ENCODE data around the gene CNPY4. TPM values are rescaled to one million over a fixed set of nuclear protein-coding genes. Genes with fewer than 3 reads are reported as not detected.

CNPY4 gene
- total RNA-seq, 2 experiments from 2014 or later, result 20.9 to 26.7 TPM

DNA sequence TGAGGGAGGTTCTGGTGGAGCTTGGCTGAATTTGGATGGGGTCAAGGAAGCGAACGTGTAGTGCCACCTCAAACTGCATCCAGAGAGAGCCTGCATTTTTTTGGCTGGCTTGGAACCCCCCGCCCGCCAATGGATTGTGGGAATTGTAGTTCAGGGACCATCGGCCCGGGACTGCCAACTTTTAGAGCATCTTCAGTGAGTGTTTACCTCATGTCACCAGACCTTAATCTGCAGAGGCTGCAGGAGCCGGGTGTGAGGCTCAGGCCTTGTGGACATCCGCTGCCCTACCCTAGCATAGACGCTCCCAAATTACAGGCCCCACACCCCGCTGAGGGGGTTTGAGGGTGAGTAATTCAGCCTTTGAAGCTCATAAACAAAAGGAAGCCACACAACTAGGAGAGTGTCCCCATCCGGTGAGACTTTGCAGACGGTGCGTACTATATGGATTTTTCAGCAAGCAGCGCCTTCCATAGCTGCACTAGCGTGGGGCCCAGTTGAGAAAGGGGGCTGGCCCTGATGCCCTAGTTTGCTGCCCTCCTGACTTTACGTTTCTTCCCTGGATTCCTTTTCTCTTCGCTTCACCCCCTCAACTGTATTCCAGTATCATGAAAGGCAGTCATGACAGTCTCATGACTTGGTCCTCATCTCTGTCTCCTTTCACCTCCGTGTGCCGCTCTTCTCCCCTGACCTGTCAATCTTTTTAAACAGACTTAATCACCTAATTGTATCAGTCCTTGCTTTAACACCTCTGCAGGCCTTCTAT, 717 bp downstream of the CNPY4 start:
- peak; percentile 77 for DNase-seq (ENCODE audit: low spot score)
- Histone ChIP-seq H3K4me2 (ENCODE audit: low read length) (peak overlapping the region; percentile 85), H3K79me2 (ENCODE audit: insufficient read depth, low read depth, low read length) (peaks cover 20% of the 10 kb centered on the region; the same call in 1 of the 2 replicates), H3K9me2 (ENCODE audit: insufficient read depth, low read length) (no peaks in the 10 kb centered on the region), H3K4me1 (ENCODE audit: insufficient read depth, low read length, poor library complexity, severe bottlenecking) (peaks cover 23% of the 10 kb centered on the region), H2AFZ (ENCODE audit: low read length) (peak overlapping the region; percentile 84), H3K9me3 (ENCODE audit: low read length) (no peaks in the 10 kb centered on the region), H3K4me3 (ENCODE audit: low read depth, low read length, poor library complexity, severe bottlenecking) (peak overlapping the region; percentile 80), H4K20me1 (ENCODE audit: insufficient read depth, low read length) (no peaks in the 10 kb centered on the region), H3K27ac (ENCODE audit: low read depth, low read length, poor library complexity, severe bottlenecking) (peak overlapping the region; percentile 73), H3K36me3 (ENCODE audit: insufficient read depth, low read length) (peaks cover 32% of the 10 kb centered on the region)
- ChIA-PET POLR2A (interaction anchor here (0.6 to 2.2 kb wide), 6 partner anchors 18 to 97 kb away, joined by 3 to 10 read pairs (median 4); partner anchors contain the start of genes AP4M1, LAMTOR4 and MCM7), CTCF (ENCODE audit: unreplicated experiment) (interaction anchor here (0.6 kb wide), 1 partner anchor 32 kb away, joined by 3 read pairs; no protein-coding TSS in a partner anchor)
- intact Hi-C loops (cut with micrococcal nuclease; ENCODE audit: unreplicated experiment), result loop anchor here (1.0 kb wide), 1 partner anchor 19 kb away; the partner anchor contains the start of genes AP4M1 and MCM7
- BruUV-seq (replicated peaks), result TSS peak; percentile 85
- TF ChIP-seq, protein P1, sequence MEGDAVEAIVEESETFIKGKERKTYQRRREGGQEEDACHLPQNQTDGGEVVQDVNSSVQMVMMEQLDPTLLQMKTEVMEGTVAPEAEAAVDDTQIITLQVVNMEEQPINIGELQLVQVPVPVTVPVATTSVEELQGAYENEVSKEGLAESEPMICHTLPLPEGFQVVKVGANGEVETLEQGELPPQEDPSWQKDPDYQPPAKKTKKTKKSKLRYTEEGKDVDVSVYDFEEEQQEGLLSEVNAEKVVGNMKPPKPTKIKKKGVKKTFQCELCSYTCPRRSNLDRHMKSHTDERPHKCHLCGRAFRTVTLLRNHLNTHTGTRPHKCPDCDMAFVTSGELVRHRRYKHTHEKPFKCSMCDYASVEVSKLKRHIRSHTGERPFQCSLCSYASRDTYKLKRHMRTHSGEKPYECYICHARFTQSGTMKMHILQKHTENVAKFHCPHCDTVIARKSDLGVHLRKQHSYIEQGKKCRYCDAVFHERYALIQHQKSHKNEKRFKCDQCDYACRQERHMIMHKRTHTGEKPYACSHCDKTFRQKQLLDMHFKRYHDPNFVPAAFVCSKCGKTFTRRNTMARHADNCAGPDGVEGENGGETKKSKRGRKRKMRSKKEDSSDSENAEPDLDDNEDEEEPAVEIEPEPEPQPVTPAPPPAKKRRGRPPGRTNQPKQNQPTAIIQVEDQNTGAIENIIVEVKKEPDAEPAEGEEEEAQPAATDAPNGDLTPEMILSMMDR (conservative IDR thresholded peaks at IDR 0.05; ENCODE audit: low read length), result 0 out of 2 replicates have a peak, but pooled peaks have one; percentile 27
- TF ChIP-seq EZH2phosphoT487 (IDR thresholded peaks at IDR 0.05; ENCODE audit: borderline replicate concordance, low read depth, low read length), result no peak

DNA sequence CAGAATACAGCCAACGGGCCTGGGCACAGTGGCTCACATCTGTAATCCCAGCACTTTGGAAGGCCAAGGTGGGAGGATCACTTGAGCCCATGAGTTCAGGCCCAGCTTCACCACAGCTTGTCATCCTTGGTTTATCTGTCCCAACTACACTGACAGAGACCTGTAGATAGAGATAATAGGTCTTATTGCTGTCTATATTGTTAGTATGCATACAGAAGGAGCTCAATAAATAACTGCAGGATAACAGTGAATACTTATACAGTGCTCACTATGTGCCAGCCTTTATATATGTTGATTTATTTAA, 1.3 kb downstream of the CNPY4 start:
- no TSS peak for BruUV-seq (replicated peaks)
- Histone ChIP-seq H3K9me2 (ENCODE audit: insufficient read depth, low read length) (no peaks in the 10 kb centered on the region), H2AFZ (ENCODE audit: low read length) (peak overlapping the region; percentile 84; the same call in 1 of the 2 replicates), H3K79me2 (ENCODE audit: insufficient read depth, low read depth, low read length) (peaks cover 26% of the 10 kb centered on the region; the same call in 1 of the 2 replicates), H3K4me2 (ENCODE audit: low read length) (peak overlapping the region; percentile 85), H3K4me3 (ENCODE audit: low read depth, low read length, poor library complexity, severe bottlenecking) (peak overlapping the region; percentile 80), H3K9me3 (ENCODE audit: low read length) (no peaks in the 10 kb centered on the region), H4K20me1 (ENCODE audit: insufficient read depth, low read length) (no peaks in the 10 kb centered on the region), H3K4me1 (ENCODE audit: insufficient read depth, low read length, poor library complexity, severe bottlenecking) (peaks cover 28% of the 10 kb centered on the region), H3K27ac (ENCODE audit: low read depth, low read length, poor library complexity, severe bottlenecking) (peak overlapping the region; percentile 73), H3K36me3 (ENCODE audit: insufficient read depth, low read length) (peaks cover 32% of the 10 kb centered on the region)
- ChIA-PET CTCF (ENCODE audit: unreplicated experiment) (interaction anchor here (0.6 kb wide), 1 partner anchor 33 kb away, joined by 3 read pairs; no protein-coding TSS in a partner anchor), POLR2A (interaction anchor here (0.6 to 2.2 kb wide), 6 partner anchors 19 to 96 kb away, joined by 3 to 10 read pairs (median 4); partner anchors contain the start of genes AP4M1, LAMTOR4 and MCM7)
- DNase-seq (ENCODE audit: low spot score), result no peak
- intact Hi-C loops (cut with micrococcal nuclease; ENCODE audit: unreplicated experiment), result no loop called here
- no peak for TF ChIP-seq EZH2phosphoT487 (IDR thresholded peaks at IDR 0.05; ENCODE audit: borderline replicate concordance, low read depth, low read length)
- TF ChIP-seq, protein P1 (conservative IDR thresholded peaks at IDR 0.05; ENCODE audit: low read length), result no peak

DNA sequence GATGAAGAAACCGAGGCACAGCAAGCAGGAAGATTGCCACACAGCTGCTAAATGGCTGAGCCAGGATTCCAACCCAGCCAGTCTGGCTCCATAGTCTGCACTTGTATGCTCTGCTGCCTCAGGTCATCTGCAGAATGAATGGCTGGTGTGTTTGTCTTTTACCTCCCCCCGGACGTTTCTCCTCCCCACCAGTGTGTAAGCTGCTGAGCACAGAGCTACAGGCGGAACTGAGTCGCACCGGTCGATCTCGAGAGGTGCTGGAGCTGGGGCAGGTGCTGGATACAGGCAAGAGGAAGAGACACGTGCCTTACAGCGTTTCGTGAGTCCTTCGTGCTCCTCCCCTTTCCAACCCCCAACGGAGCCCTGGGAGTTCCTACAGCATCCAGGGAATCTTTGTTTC, 2.6 kb downstream of the CNPY4 start:
- TF ChIP-seq, protein P1 (conservative IDR thresholded peaks at IDR 0.05; ENCODE audit: low read length), result no peak
- no peak for TF ChIP-seq EZH2phosphoT487 (IDR thresholded peaks at IDR 0.05; ENCODE audit: borderline replicate concordance, low read depth, low read length)
- Histone ChIP-seq H3K4me3 (ENCODE audit: low read depth, low read length, poor library complexity, severe bottlenecking) (no peak overlapping the region), H3K4me2 (ENCODE audit: low read length) (no peak overlapping the region), H3K27ac (ENCODE audit: low read depth, low read length, poor library complexity, severe bottlenecking) (no peak overlapping the region), H3K36me3 (ENCODE audit: insufficient read depth, low read length) (peaks cover 28% of the 10 kb centered on the region; the same call in 1 of the 2 replicates), H4K20me1 (ENCODE audit: insufficient read depth, low read length) (no peaks in the 10 kb centered on the region), H3K9me2 (ENCODE audit: insufficient read depth, low read length) (no peaks in the 10 kb centered on the region), H3K9me3 (ENCODE audit: low read length) (no peaks in the 10 kb centered on the region), H2AFZ (ENCODE audit: low read length) (no peak overlapping the region), H3K79me2 (ENCODE audit: insufficient read depth, low read depth, low read length) (peaks cover 27% of the 10 kb centered on the region; the same call in 1 of the 2 replicates), H3K4me1 (ENCODE audit: insufficient read depth, low read length, poor library complexity, severe bottlenecking) (peaks cover 33% of the 10 kb centered on the region)
- ChIA-PET CTCF (ENCODE audit: unreplicated experiment) (no interaction called here), POLR2A (no interaction called here)
- DNase-seq (ENCODE audit: low spot score), result no peak
- intact Hi-C loops (cut with micrococcal nuclease; ENCODE audit: unreplicated experiment), result no loop called here
- BruUV-seq (replicated peaks), result no TSS peak

Data from OCI-LY7 (cell line).